Endothelial cell of umbilical vein (primary cell): ENCODE results near the gene ZDHHC13. TPM values are rescaled to one million over a fixed set of nuclear protein-coding genes. Genes with fewer than 3 reads are reported as not detected.

Experiments
- BruUV-seq: library from RNA; stranded (reverse); fragments of 400-500 nt; replicated peaks from 2 replicates; lab custom pipeline; 2021; lab: Mats Ljungman, UMichigan
- CTCF ChIA-PET: fragments of 300-600, 350-600 bp; sonication (Branson Sonifier 250); formaldehyde crosslinking; loops from one replicate; lab custom pipeline; 2021; ENCODE audit warnings: antibody characterized with exemption, inconsistent platforms; lab: Charles Lee
- POLR2A ChIA-PET: fragments of 300-600, 350-600 bp; sonication (Branson Sonifier 250); formaldehyde crosslinking; loops from one replicate; lab custom pipeline; 2021; ENCODE audit warnings: antibody characterized with exemption, inconsistent platforms; lab: Charles Lee
- DNase-seq: peaks from one replicate; pipeline ENCODE4 v3.0.0-alpha.2; 2011; ENCODE audit warnings: low read depth, low spot score
- FAIRE-seq: peaks from 2 replicates; lab custom pipeline; 2011; peaks lifted over from hg19 to GRCh38; lab: Jason Lieb, UNC
- H2AFZ ChIP-seq: 2 replicates; pipeline ENCODE4 v1.6.0; 2012; ENCODE audit warnings: low read depth, low read length, control low read depth, inconsistent platforms
- H3K27ac ChIP-seq: 2 replicates; pipeline ENCODE4 v1.5.1; 2011; ENCODE audit warnings: low read depth, mild to moderate bottlenecking, control low read depth, low read length, moderate library complexity; ENCODE audit not compliant: insufficient read depth
- H3K27me3 ChIP-seq, 2 experiments: 2 replicates each; pipeline versions ENCODE4 v1.6.0 to v1.6.1; 2011; ENCODE audit warnings: low read length in 2 of 2, mixed read lengths in 1 of 2; ENCODE audit not compliant: control insufficient read depth in 2 of 2, insufficient read depth in 2 of 2
- H3K36me3 ChIP-seq, 2 experiments: 2 replicates in 1 of 2; 3 replicates in 1 of 2; pipeline ENCODE4 v1.5.1; 2011; ENCODE audit warnings: low read length in 2 of 2, mild to moderate bottlenecking in 1 of 2, moderate library complexity in 1 of 2; ENCODE audit not compliant: control insufficient read depth in 2 of 2, insufficient read depth in 2 of 2; ENCODE audit errors: extremely low read depth in 1 of 2
- H3K4me1 ChIP-seq: 3 replicates; pipeline ENCODE4 v1.5.1; 2011; ENCODE audit warnings: mild to moderate bottlenecking, low read length; ENCODE audit not compliant: control insufficient read depth, insufficient read depth; ENCODE audit errors: extremely low read depth
- H3K4me2 ChIP-seq: 2 replicates; pipeline ENCODE4 v1.6.1; 2011; ENCODE audit warnings: low read length, control low read depth, mixed read lengths; ENCODE audit not compliant: insufficient read depth
- H3K4me3 ChIP-seq, 3 experiments: fragments of 200-600 bp in 1 of 3; sonication (generic), shearing (Covaris generic) in 1 of 3; replicated peaks in 1 of 3; 2 replicates each; pipeline ENCODE4 v1.5.1; 2011 to 2016; ENCODE audit warnings: control low read depth in 3 of 3, low read length in 3 of 3, mild to moderate bottlenecking in 2 of 3, inconsistent platforms in 1 of 3, low read depth in 1 of 3, moderate library complexity in 1 of 3; ENCODE audit not compliant: insufficient read depth in 1 of 3
- H3K79me2 ChIP-seq: 2 replicates; pipeline ENCODE4 v1.6.0; 2012; ENCODE audit warnings: low read length, inconsistent platforms; ENCODE audit not compliant: control insufficient read depth, insufficient read depth
- H3K9ac ChIP-seq: replicated peaks from 2 replicates; pipeline ENCODE3; 2011; ENCODE audit warnings: low read length, control low read depth; ENCODE audit not compliant: insufficient read depth; ENCODE audit errors: extremely low read depth
- H3K9me1 ChIP-seq: replicated peaks from 3 replicates; pipeline ENCODE4 v1.6.0; 2011; ENCODE audit warnings: mild to moderate bottlenecking, low read length; ENCODE audit not compliant: control insufficient read depth, insufficient read depth; ENCODE audit errors: extremely low read depth
- H3K9me3 ChIP-seq: replicated peaks from 2 replicates; pipeline ENCODE4 v1.5.1; 2012; ENCODE audit warnings: low read length, inconsistent platforms; ENCODE audit not compliant: control insufficient read depth, insufficient read depth
- H4K20me1 ChIP-seq: replicated peaks from 2 replicates; pipeline ENCODE3; 2011; ENCODE audit warnings: mild to moderate bottlenecking, low read length; ENCODE audit not compliant: control insufficient read depth, insufficient read depth; ENCODE audit errors: extremely low read depth
- CTCF ChIP-seq, 2 donors: IDR thresholded peaks; 1 replicate in 1 of 2; 2 replicates in 1 of 2; pipeline ENCODE4 v1.5.1; 2011; ENCODE audit warnings: low read length in 2 of 2, mild to moderate bottlenecking in 2 of 2, moderate library complexity in 2 of 2, control low read depth in 1 of 2, inconsistent platforms in 1 of 2, low read depth in 1 of 2; ENCODE audit not compliant: insufficient read depth in 1 of 2; ENCODE audit errors: extremely low read depth in 1 of 2
- EZH2 ChIP-seq: IDR thresholded peaks from 2 replicates; pipeline ENCODE4 v1.6.1; 2012; ENCODE audit warnings: borderline replicate concordance, low read depth, mild to moderate bottlenecking, moderate library complexity, low read length, inconsistent platforms; ENCODE audit not compliant: severe bottlenecking
- FOS ChIP-seq: IDR thresholded peaks from 2 replicates; pipeline ENCODE4 v1.6.1; 2011; ENCODE audit warnings: mild to moderate bottlenecking, low read length, moderate library complexity, borderline replicate concordance; ENCODE audit not compliant: insufficient read depth
- GATA2 ChIP-seq: IDR thresholded peaks from 2 replicates; pipeline ENCODE4 v1.7.0; 2011; ENCODE audit warnings: low read depth, mild to moderate bottlenecking, moderate library complexity, mixed read lengths, low read length; ENCODE audit not compliant: insufficient read length, insufficient read depth
- JUN ChIP-seq: IDR thresholded peaks from 2 replicates; pipeline ENCODE4 v1.6.1; 2011; ENCODE audit warnings: borderline replicate concordance, low read depth; ENCODE audit not compliant: insufficient read length, insufficient read depth
- MAX ChIP-seq: IDR thresholded peaks from 2 replicates; pipeline ENCODE4 v1.6.1; 2011; ENCODE audit not compliant: insufficient read depth, insufficient read length
- MYC ChIP-seq: IDR thresholded peaks from one replicate; pipeline ENCODE4 v1.6.1; 2011; ENCODE audit warnings: mild to moderate bottlenecking, low read depth, low read length
- POLR2A ChIP-seq: IDR thresholded peaks from 2 replicates; pipeline ENCODE4 v1.6.1; 2012; ENCODE audit warnings: low read depth, mild to moderate bottlenecking, control low read depth, low read length
- POLR2AphosphoS5 ChIP-seq: IDR thresholded peaks from 2 replicates; pipeline ENCODE4 v1.6.1; 2012; ENCODE audit warnings: low read depth, mild to moderate bottlenecking, control low read depth, low read length, moderate library complexity; ENCODE audit not compliant: insufficient read depth
- dilution Hi-C: fragments of 300-500 bp; cut with MboI; formaldehyde crosslinking; loops from one replicate; pipeline ENCODE4 v1.15.0; 2019; ENCODE audit warnings: low sequenced_read_pairs; ENCODE audit not compliant: extremely low pct_ligation_motif_present
- intact Hi-C: fragments of 100-400 bp; cut with micrococcal nuclease; formaldehyde crosslinking; loops from one replicate; pipeline ENCODE4 v1.10.0; 2022
- polyA plus RNA-seq, 4 experiments: library from polyadenylated mRNA; depleted of rRNA in 3 of 4; stranded (reverse) in 3 of 4; unstranded in 1 of 4; fragments of >200 nt; gene quantifications; 2 replicates each; pipeline versions ENCODE4 v1.2.1 to v1.2.3, GENCODE V29; 2011 to 2012; ENCODE audit warnings: missing spikeins in 1 of 4
- total RNA-seq: library from RNA; stranded (reverse); gene quantifications from 2 replicates; pipeline ENCODE4 v1.2.3, GENCODE V29; 2021

Gene ZDHHC13
- total and polyA plus RNA-seq, 2 donors (not counting 3 experiments of a cell fraction or from before 2014, with no cell fraction given): 37.4 to 52.9 TPM

GRCh38 chr11:19196432-19196831 lies 79.5 kb downstream of the ZDHHC13 start:
- dilution Hi-C loops: no loop called here
- Histone ChIP-seq H3K4me1 (peaks cover 15% of the 10 kb centered on the region), H3K9me3 (no peaks in the 10 kb centered on the region), H4K20me1 (no peaks in the 10 kb centered on the region), H3K9ac (no peak overlapping the region), H3K36me3 (no peaks in the 10 kb centered on the region), H3K27ac (no peak overlapping the region), H3K79me2 (no peaks in the 10 kb centered on the region), H3K4me3 (no peak overlapping the region), H2AFZ (no peak overlapping the region), H3K27me3 (no peaks in the 10 kb centered on the region), H3K9me1 (no peaks in the 10 kb centered on the region), H3K4me2 (no peak overlapping the region)
- ChIA-PET POLR2A (no interaction called here), CTCF (no interaction called here)
- intact Hi-C loops: no loop called here
- FAIRE-seq (no peak), DNase-seq (no peak)
- BruUV-seq: no TSS peak
- TF ChIP-seq EZH2 (no peak), GATA2 (no peak), JUN (no peak), POLR2A (no peak), MYC (no peak), FOS (no peak), MAX (no peak), POLR2AphosphoS5 (no peak), CTCF (IDR thresholded peaks at IDR 0.05; ENCODE audit: extremely low read depth in 1 of 2, insufficient read depth in 1 of 2, low read depth in 1 of 2, low read length in 2 of 2) (no peak)
